Liver (tissue), 9 donors: ENCODE measurements around the gene SPATA31E1. TPM values are rescaled to one million over a fixed set of nuclear protein-coding genes. Genes with fewer than 3 reads are reported as not detected.

Experiments
- DNase-seq: peaks from one replicate; pipeline ENCODE4 v3.0.0-alpha.2; 2017; ENCODE audit warnings: low spot score
- H3K27ac ChIP-seq, 2 donors: one replicate each; pipeline ENCODE4 v1.7.0; 2013; ENCODE audit warnings: inconsistent platforms in 2 of 2, low read length in 2 of 2, control low read depth in 1 of 2, low read depth in 1 of 2, mild to moderate bottlenecking in 1 of 2
- H3K27me3 ChIP-seq, 4 donors: one replicate each; pipeline versions ENCODE4 v1.6.1 to v1.7.0; 2013; ENCODE audit warnings: low read length in 3 of 4, inconsistent platforms in 1 of 4, mild to moderate bottlenecking in 1 of 4, moderate library complexity in 1 of 4; ENCODE audit not compliant: control insufficient read depth in 4 of 4, insufficient read depth in 4 of 4
- H3K36me3 ChIP-seq, 4 donors: one replicate each; pipeline versions ENCODE4 v1.6.1 to v1.7.0; 2013; ENCODE audit warnings: low read length in 3 of 4, mild to moderate bottlenecking in 3 of 4, low read depth in 1 of 4, moderate library complexity in 1 of 4; ENCODE audit not compliant: control insufficient read depth in 4 of 4, insufficient read depth in 3 of 4
- H3K4me1 ChIP-seq, 4 donors: one replicate each; pipeline versions ENCODE4 v1.6.1 to v1.7.0; 2013; ENCODE audit warnings: low read length in 3 of 4, mild to moderate bottlenecking in 3 of 4, moderate library complexity in 1 of 4; ENCODE audit not compliant: control insufficient read depth in 4 of 4, insufficient read depth in 4 of 4
- H3K4me3 ChIP-seq, 3 donors: one replicate each; pipeline versions ENCODE4 v1.6.1 to v1.7.0; 2013; ENCODE audit warnings: low read length in 3 of 3, control low read depth in 1 of 3, low read depth in 1 of 3, mild to moderate bottlenecking in 1 of 3
- H3K9ac ChIP-seq, 2 donors: one replicate each; pipeline ENCODE4 v1.7.0; 2013; ENCODE audit warnings: low read length in 2 of 2, mild to moderate bottlenecking in 2 of 2, moderate library complexity in 2 of 2, control low read depth in 1 of 2, low read depth in 1 of 2
- H3K9me3 ChIP-seq, 4 donors: one replicate each; pipeline versions ENCODE4 v1.6.1 to v1.7.0; 2013; ENCODE audit warnings: low read length in 3 of 4; ENCODE audit not compliant: control insufficient read depth in 4 of 4
- ATF3 ChIP-seq: IDR thresholded peaks from 2 replicates; pipeline ENCODE4 v1.6.1; 2016; ENCODE audit warnings: antibody characterized with exemption
- CTCF ChIP-seq: fragments of 150-350 bp; IDR thresholded peaks from 2 replicates; pipeline ENCODE4 v1.5.1; 2017; ENCODE audit warnings: improper control_type of control experiment, low read depth, low read length; ENCODE audit not compliant: missing input control
- FOXA1 ChIP-seq: IDR thresholded peaks from 2 replicates; pipeline ENCODE4 v1.6.1; 2016; ENCODE audit warnings: antibody characterized with exemption
- NR2F2 ChIP-seq: IDR thresholded peaks from 2 replicates; pipeline ENCODE4 v1.6.1; 2016; ENCODE audit warnings: antibody characterized with exemption
- RAD21 ChIP-seq, 2 donors: IDR thresholded peaks; 2 replicates each; pipeline ENCODE4 v1.6.1; 2016; ENCODE audit warnings: antibody characterized with exemption in 2 of 2, mild to moderate bottlenecking in 2 of 2
- REST ChIP-seq: IDR thresholded peaks from 2 replicates; pipeline ENCODE4 v1.6.1; 2016; ENCODE audit warnings: antibody characterized with exemption, mild to moderate bottlenecking
- RXRA ChIP-seq, 2 donors: IDR thresholded peaks; 2 replicates each; pipeline ENCODE4 v1.6.1; 2017 to 2018; ENCODE audit warnings: antibody characterized with exemption in 2 of 2, mild to moderate bottlenecking in 1 of 2
- SP1 ChIP-seq: IDR thresholded peaks from 2 replicates; pipeline ENCODE4 v1.6.1; 2018; ENCODE audit warnings: antibody characterized with exemption, mild to moderate bottlenecking
- ZBTB33 ChIP-seq: IDR thresholded peaks from 2 replicates; pipeline ENCODE4 v1.6.1; 2016; ENCODE audit warnings: antibody characterized with exemption
- WGBS: extraction: QIAGEN DNeasy Blood & Tissue Kit; methylation state at CpG from one replicate; pipeline ENCODE4 v1.1.7; 2013; 5-methylcytosine and 5-hydroxymethylcytosine counted together
- polyA plus RNA-seq, 2 donors: library from polyadenylated mRNA; stranded (reverse) in 1 of 2; unstranded in 1 of 2; fragments of 200-250 nt in 1 of 2; fragments of >200 nt in 1 of 2; fragmentation: Nextera tagmentation in 1 of 2; extraction: Ambion mirVana in 1 of 2; gene quantifications; one replicate each; pipeline versions ENCODE4 v1.2.1 to v1.2.3, GENCODE V29; 2013 to 2015
- total RNA-seq, 2 donors: library from RNA; depleted of rRNA; stranded (reverse); fragments of >200 nt; gene quantifications; one replicate each; pipeline ENCODE4 v1.2.3, GENCODE V29; 2014
- donor health status: healthy.
- donor health status: healthy.
- donor health status: healthy.
- donor health status: healthy.
- donor health status: healthy.

The SPATA31E1 gene
- total and polyA plus RNA-seq, 4 donors = not detected

- no peaks in the 10 kb centered on the region for H3K36me3 ChIP-seq
- H3K9ac ChIP-seq = no peak overlapping the region
- no peak for DNase-seq
- TF ChIP-seq FOXA1 = no peak
- no peak for TF ChIP-seq ZBTB33
- no peak for TF ChIP-seq NR2F2
- no peak for TF ChIP-seq REST
- TF ChIP-seq CTCF = no peak
- TF ChIP-seq ATF3 = no peak
- peaks cover 0 to 4% (median 0%) of the 10 kb centered on the region in 4 donors for H3K4me1 ChIP-seq
- H3K27ac ChIP-seq = no peak overlapping the region
- 79% methylated on average over 5 of the region's 5 CpGs for WGBS
- H3K4me3 ChIP-seq = no peak overlapping the region
- peaks cover 0 to 2% (median 0%) of the 10 kb centered on the region in 4 donors for H3K27me3 ChIP-seq
- H3K9me3 ChIP-seq = no peaks in the 10 kb centered on the region
Measured at GRCh38 chr9:87836536-87836935, 46.1 kb upstream of the SPATA31E1 start.

- TF ChIP-seq RAD21 (IDR thresholded peaks at IDR 0.05) = no peak
- no peak for TF ChIP-seq SP1
- TF ChIP-seq RXRA (IDR thresholded peaks at IDR 0.05) = no peak
- no peak overlapping the region for H3K9ac ChIP-seq
- H3K9me3 ChIP-seq = no peaks in the 10 kb centered on the region
- H3K4me3 ChIP-seq = no peak overlapping the region
- no peaks in the 10 kb centered on the region for H3K36me3 ChIP-seq
- H3K27me3 ChIP-seq = peaks cover 0 to 2% (median 0%) of the 10 kb centered on the region in 4 donors
- H3K27ac ChIP-seq = no peak overlapping the region
- WGBS = 86% methylated on average over 7 of the region's 7 CpGs
- DNase-seq = no peak
- H3K4me1 ChIP-seq = peaks cover 0 to 4% (median 0%) of the 10 kb centered on the region in 4 donors
Measured at GRCh38 chr9:87836951-87837705, 45.5 kb upstream of the SPATA31E1 start.
